ENCODE measurements around the gene OR6J1. TPM values are rescaled to one million over a fixed set of nuclear protein-coding genes. Genes with fewer than 3 reads are reported as not detected.
"Not testable (repeated sequence)": the region's sequence is repeated elsewhere in the genome, so short reads cannot be mapped to it uniquely, and the experiment has no call there.

Gene OR6J1
- not detected for polyA plus RNA-seq (2013, experiment 1 of 2)
- not detected for polyA plus RNA-seq (2013, experiment 2 of 2)

DNA sequence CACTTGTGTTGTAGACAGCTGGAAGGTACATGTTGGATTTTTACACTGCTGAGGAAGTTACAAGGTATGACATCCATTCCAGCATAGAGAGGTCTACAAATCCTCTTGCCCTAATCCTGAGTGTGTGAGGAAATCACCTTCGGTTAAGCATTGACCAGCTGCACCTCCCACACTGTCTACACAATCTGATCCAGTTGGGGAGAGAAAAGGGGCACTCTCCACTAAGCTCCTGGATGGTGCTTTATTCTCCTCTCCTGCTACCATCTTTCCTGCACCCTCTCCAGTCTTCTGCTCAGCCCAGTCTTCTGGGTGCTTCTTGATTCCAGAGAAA is at the start of gene OR6J1:
Gene OR6J1, minus strand, starts transcription at position 48 of the 331 bp plus-strand sequence. CDS start 9,541 bp downstream, outside the sequence.
- H3K9ac ChIP-seq (ENCODE audit: low read depth, low read length): no peak within 1 kb of the TSS
- 50% methylated on average over 1 of the region's 1 CpG for WGBS

DNA sequence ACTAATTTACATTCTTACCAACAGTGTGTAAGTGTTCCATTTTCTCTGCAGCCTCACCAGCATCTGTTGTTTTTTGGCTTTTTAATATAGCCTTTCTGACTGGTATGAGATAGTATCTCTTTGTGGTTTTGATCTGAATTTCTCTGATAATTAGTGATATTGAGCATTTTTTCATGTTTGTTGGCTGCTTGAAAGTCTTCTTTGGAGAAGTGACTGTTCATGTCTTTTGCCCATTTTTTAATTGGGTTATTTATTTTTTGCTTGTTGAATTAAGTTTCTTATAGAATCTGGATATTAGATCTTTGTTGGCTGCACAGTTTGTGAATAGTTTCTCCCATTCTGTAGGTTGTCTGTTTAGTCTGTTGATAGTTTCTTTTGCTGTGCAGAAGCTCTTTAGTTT is 48.0 kb upstream of the OR6J1 start:
- H3K9me3 ChIP-seq (ENCODE audit: insufficient read depth, low read depth, low read length): peaks cover 8% of the 10 kb centered on the region; the same call in 1 of the 2 replicates
- H3K36me3 ChIP-seq (ENCODE audit: insufficient read depth, low read length): no peaks in the 10 kb centered on the region
- no peak overlapping the region for H3K4me3 ChIP-seq (ENCODE audit: low read length)
- H3K27me3 ChIP-seq (ENCODE audit: insufficient read depth, low read length): 0 out of 2 replicates have a peak, but pooled peaks cover 2% of the 10 kb centered on the region
- no peaks in the 10 kb centered on the region for H3K4me1 ChIP-seq (ENCODE audit: insufficient read depth, low read length)
- H3K9ac ChIP-seq (ENCODE audit: low read depth, low read length): no peak overlapping the region
- no peak overlapping the region for H3K27ac ChIP-seq (ENCODE audit: low read depth, low read length)

More for the DNA sequence above, at the start of gene OR6J1:
- Histone ChIP-seq H3K4me1 (ENCODE audit: insufficient read depth, low read length) (no peaks in the 10 kb centered on the region), H3K27me3 (ENCODE audit: insufficient read depth, low read length) (no peaks in the 10 kb centered on the region), H3K27ac (ENCODE audit: low read depth, low read length) (no peak within 1 kb of the TSS), H3K4me3 (ENCODE audit: low read length) (no peak within 1 kb of the TSS), H3K9me3 (ENCODE audit: insufficient read depth, low read depth, low read length) (no peaks in the 10 kb centered on the region), H3K36me3 (ENCODE audit: insufficient read depth, low read length) (no peaks in the 10 kb centered on the region)

DNA sequence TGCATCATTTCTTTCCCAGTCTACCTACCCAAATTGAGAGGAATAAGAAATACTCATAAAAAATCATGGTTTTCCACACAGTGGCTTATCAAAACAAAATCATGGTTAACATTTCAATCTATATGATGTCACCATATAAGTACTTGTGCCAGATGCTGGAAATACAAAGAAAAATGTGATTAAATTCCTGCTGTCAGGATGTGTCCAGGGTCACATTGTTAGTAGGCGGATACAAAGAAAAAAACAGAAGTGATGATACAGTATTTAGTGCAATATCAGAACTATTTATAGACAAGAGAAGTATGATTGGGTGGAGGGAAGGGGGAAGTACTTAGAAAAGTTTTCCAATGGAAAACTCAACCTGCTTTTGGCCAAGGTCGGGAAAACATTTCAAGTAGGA is 47.0 kb upstream of the OR6J1 start:
- WGBS: 87% methylated on average over 2 of the region's 2 CpGs
- Histone ChIP-seq H3K36me3 (ENCODE audit: insufficient read depth, low read length) (no peaks in the 10 kb centered on the region), H3K9ac (ENCODE audit: low read depth, low read length) (no peak overlapping the region), H3K4me1 (ENCODE audit: insufficient read depth, low read length) (peaks cover 3% of the 10 kb centered on the region; the same call in 1 of the 2 replicates), H3K9me3 (ENCODE audit: insufficient read depth, low read depth, low read length) (peaks cover 8% of the 10 kb centered on the region; the same call in 1 of the 2 replicates), H3K27me3 (ENCODE audit: insufficient read depth, low read length) (0 out of 2 replicates have a peak, but pooled peaks cover 2% of the 10 kb centered on the region), H3K4me3 (ENCODE audit: low read length) (no peak overlapping the region), H3K27ac (ENCODE audit: low read depth, low read length) (no peak overlapping the region)

DNA sequence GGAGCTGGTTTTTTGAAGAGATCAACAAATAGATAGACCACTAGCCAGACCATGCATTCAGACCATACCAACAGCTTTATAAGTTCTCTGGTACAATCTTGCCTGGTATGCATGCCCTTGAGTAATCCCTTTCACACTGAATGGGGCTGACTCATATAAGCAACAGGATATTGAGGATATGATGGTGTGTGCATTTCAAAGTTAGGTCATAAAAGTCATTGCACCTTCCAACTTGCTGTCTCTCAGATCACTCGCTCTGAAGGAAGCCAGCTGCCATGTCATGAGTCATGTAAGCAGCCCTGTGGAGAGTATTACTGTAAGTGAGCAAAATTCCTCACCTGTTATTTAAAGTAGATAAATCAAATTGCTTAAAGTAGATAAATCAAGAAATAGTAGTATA is 45.0 kb upstream of the OR6J1 start:
- Histone ChIP-seq H3K4me1 (ENCODE audit: insufficient read depth, low read length) (peaks cover 9% of the 10 kb centered on the region; the same call in 1 of the 2 replicates), H3K36me3 (ENCODE audit: insufficient read depth, low read length) (no peaks in the 10 kb centered on the region), H3K4me3 (ENCODE audit: low read length) (no peak overlapping the region), H3K27ac (ENCODE audit: low read depth, low read length) (no peak overlapping the region), H3K9me3 (ENCODE audit: insufficient read depth, low read depth, low read length) (peaks cover 8% of the 10 kb centered on the region; the same call in 1 of the 2 replicates), H3K9ac (ENCODE audit: low read depth, low read length) (no peak overlapping the region), H3K27me3 (ENCODE audit: insufficient read depth, low read length) (0 out of 2 replicates have a peak, but pooled peaks cover 2% of the 10 kb centered on the region)
- 38% methylated on average over 1 of the region's 1 CpG for WGBS

DNA sequence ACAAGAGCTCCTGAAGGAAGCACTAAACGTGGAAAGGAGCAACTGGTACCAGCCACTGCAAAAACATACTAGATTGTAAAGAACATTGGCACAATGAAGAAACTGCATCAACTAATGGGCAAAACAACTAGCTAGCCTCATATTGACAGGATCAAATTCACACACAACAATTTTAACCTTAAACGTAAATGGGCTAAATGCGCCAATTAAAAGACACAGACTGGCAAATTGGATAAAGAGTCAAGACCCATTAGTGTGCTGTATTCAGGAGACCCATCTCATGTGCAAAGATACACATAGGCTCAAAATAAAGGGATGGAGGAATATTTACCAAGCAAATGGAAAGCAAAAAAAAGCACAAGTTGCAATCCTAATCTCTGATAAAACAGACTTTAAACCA is 43.8 kb upstream of the OR6J1 start:
- H3K27ac ChIP-seq (ENCODE audit: low read depth, low read length); H3K4me3 ChIP-seq (ENCODE audit: low read length); H3K9me3 ChIP-seq (ENCODE audit: insufficient read depth, low read depth, low read length); H3K9ac ChIP-seq (ENCODE audit: low read depth, low read length); H3K36me3 ChIP-seq (ENCODE audit: insufficient read depth, low read length); H3K4me1 ChIP-seq (ENCODE audit: insufficient read depth, low read length); H3K27me3 ChIP-seq (ENCODE audit: insufficient read depth, low read length): not testable (repeated sequence)
- WGBS: 87% methylated on average over 3 of the region's 3 CpGs

DNA sequence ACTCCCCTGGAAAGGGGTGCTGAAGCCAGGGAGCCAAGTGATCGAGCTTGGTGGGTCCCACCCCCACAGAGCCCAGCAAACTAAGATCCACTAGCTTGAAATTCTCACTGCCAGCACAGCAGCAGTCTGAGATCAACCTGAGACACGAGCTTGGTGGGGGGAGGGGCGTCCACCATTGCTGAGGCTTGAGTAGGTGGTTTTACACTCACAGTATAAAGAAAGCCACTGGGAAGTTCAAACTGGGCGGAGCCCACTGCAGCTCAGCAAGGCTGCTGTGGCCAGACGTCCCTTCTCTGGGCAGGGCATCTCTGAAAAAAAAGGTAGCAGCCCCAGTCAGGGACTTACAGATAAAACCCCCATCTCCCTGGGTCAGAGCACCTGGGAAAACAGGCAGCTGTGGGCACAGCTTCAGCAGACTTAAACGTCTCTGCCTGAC is 42.0 kb upstream of the OR6J1 start:
- H3K27me3 ChIP-seq (ENCODE audit: insufficient read depth, low read length); H3K4me1 ChIP-seq (ENCODE audit: insufficient read depth, low read length); H3K27ac ChIP-seq (ENCODE audit: low read depth, low read length); H3K36me3 ChIP-seq (ENCODE audit: insufficient read depth, low read length); H3K9me3 ChIP-seq (ENCODE audit: insufficient read depth, low read depth, low read length); H3K4me3 ChIP-seq (ENCODE audit: low read length): not testable (repeated sequence)
- H3K9ac ChIP-seq (ENCODE audit: low read depth, low read length): peak overlapping the region; percentile 41; the same call in 1 of the 2 replicates
- WGBS: 42% methylated on average over 6 of the region's 6 CpGs

DNA sequence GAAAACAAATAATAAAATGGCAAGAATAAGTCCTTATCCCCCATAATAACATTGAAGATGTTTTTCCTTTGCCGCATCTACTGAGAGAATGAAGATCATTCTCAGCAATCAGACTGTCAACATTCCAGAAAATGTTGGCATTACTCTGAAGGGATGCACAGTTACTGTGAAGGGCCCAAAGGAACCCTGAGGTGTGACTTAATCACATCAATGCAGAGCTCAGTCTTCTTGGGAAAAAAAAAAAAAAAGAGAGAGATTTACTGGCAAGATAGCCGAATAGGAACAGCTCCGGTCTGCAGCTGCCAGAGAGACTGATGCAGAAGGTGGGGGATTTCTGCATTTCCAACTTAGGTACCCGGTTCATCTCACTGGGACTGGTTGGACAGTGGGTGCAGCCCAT is 41.3 kb upstream of the OR6J1 start:
- Histone ChIP-seq H3K27ac (ENCODE audit: low read depth, low read length) (no peak overlapping the region), H3K36me3 (ENCODE audit: insufficient read depth, low read length) (no peaks in the 10 kb centered on the region), H3K4me3 (ENCODE audit: low read length) (no peak overlapping the region), H3K27me3 (ENCODE audit: insufficient read depth, low read length) (no peaks in the 10 kb centered on the region), H3K9me3 (ENCODE audit: insufficient read depth, low read depth, low read length) (no peaks in the 10 kb centered on the region), H3K4me1 (ENCODE audit: insufficient read depth, low read length) (peaks cover 9% of the 10 kb centered on the region; the same call in 1 of the 2 replicates), H3K9ac (ENCODE audit: low read depth, low read length) (peak overlapping the region; percentile 41; the same call in 1 of the 2 replicates)
- 72% methylated on average over 4 of the region's 4 CpGs for WGBS

DNA sequence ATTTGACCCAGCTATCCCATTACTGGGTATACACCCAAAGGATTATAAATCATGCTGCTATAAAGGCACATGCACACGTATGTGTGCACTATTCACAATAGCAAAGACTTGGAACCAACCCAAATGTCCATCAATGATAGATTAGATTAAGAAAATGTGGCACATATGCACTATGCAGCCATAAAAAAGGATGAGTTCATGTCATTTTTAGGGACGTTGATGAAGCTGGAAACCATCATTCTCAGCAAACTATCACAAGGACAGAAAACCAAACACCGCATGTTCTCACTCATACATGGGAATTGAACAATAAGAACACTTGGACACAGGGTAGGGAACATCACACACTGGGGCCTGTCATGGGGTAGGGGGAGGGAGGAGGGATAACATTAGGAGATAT is 39.3 kb upstream of the OR6J1 start:
- H3K27ac ChIP-seq (ENCODE audit: low read depth, low read length); H3K36me3 ChIP-seq (ENCODE audit: insufficient read depth, low read length); H3K9me3 ChIP-seq (ENCODE audit: insufficient read depth, low read depth, low read length); H3K4me1 ChIP-seq (ENCODE audit: insufficient read depth, low read length); H3K9ac ChIP-seq (ENCODE audit: low read depth, low read length); H3K4me3 ChIP-seq (ENCODE audit: low read length); H3K27me3 ChIP-seq (ENCODE audit: insufficient read depth, low read length): not testable (repeated sequence)
- WGBS: 79% methylated on average over 2 of the region's 3 CpGs

DNA sequence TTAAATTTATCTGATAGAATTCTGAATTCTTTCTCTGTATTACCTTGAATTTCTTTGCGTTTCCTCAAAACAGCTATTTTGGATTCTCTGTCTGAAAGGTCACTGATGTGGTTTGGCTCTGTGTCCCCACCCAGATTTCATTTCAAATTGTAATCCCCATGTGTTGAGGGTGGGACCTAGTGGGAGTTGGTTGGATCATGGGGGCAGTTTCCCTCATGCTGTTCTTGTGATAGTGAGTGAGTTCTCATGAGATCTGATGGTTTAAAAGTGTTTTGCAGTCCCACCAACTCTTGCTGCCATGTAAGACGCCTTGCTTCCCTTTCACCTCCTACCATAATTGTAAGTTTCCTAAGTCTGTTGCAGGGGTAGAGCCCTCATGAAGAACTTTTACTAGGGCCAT is 34.1 kb upstream of the OR6J1 start:
- 92% methylated on average over 1 of the region's 2 CpGs for WGBS
- no peak overlapping the region for H3K9ac ChIP-seq (ENCODE audit: low read depth, low read length)
- H3K4me1 ChIP-seq (ENCODE audit: insufficient read depth, low read length): no peaks in the 10 kb centered on the region
- H3K27me3 ChIP-seq (ENCODE audit: insufficient read depth, low read length): no peaks in the 10 kb centered on the region
- H3K4me3 ChIP-seq (ENCODE audit: low read length): no peak overlapping the region
- H3K9me3 ChIP-seq (ENCODE audit: insufficient read depth, low read depth, low read length): no peaks in the 10 kb centered on the region
- no peaks in the 10 kb centered on the region for H3K36me3 ChIP-seq (ENCODE audit: insufficient read depth, low read length)
- H3K27ac ChIP-seq (ENCODE audit: low read depth, low read length): no peak overlapping the region

DNA sequence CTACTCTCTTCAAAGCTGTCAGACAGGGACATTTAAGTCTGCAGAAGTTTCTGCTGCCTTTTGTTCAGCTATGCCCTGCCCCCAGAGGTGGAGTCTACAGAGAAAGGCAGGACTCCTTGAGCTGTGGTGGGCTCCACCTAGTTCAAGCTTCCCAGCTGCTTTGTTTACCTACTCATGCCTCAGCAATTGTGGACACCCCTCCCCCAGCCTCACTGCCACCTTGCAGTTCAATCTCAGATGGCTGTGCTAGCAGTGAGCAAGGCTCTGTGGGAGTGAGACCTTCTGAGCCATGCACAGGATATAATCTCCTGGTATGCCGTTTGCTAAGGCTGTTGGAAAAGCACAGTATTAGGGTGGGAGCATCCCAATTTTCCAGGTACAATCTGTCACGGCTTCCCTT is 33.4 kb upstream of the OR6J1 start:
- not testable (repeated sequence) for H3K4me3 ChIP-seq (ENCODE audit: low read length); H3K9me3 ChIP-seq (ENCODE audit: insufficient read depth, low read depth, low read length); H3K27ac ChIP-seq (ENCODE audit: low read depth, low read length); H3K4me1 ChIP-seq (ENCODE audit: insufficient read depth, low read length); H3K9ac ChIP-seq (ENCODE audit: low read depth, low read length); H3K27me3 ChIP-seq (ENCODE audit: insufficient read depth, low read length); H3K36me3 ChIP-seq (ENCODE audit: insufficient read depth, low read length)
- WGBS: 87% methylated on average over 2 of the region's 2 CpGs

DNA sequence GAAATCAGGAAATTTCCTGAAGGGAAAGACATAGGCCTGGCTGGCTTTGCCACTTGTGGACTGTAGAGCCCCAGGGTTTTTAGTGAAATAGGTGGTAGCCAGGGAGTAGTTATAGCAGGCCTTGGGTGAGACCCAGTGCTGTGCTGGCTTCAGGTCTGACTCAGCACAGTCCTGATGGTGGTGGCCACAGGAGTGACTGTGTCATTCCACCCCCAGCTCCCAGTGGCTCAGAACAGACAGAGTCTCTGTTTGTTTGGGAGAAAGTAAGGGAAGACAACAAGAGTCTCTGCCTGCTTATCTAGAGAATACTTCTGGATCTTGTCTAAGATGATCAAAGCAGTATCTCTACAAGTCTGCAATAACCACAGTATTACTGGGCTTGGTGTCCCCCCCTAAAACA is 27.5 kb upstream of the OR6J1 start:
- H3K9me3 ChIP-seq (ENCODE audit: insufficient read depth, low read depth, low read length): no peaks in the 10 kb centered on the region

DNA sequence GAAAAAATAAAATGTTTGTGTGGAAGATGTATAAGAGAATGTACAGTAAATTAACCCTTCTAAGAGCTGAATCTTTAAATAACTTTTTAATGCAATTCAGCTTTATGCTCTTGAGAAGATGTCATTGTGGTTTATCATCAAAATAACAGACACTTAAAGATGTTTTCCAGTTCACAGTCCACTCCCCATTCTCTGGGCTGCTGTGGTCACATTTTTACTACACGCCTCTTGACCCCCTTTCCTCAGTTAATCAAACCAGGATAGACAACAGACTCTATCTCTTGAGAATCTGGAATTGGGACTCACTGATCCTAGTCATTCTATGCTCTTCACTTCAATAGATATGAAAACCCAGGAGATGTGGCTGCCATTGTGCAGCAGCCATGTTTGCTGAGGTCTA is 24.7 kb upstream of the OR6J1 start:
- 88% methylated on average over 1 of the region's 1 CpG for WGBS
- H3K4me1 ChIP-seq (ENCODE audit: insufficient read depth, low read length): no peaks in the 10 kb centered on the region
- H3K9ac ChIP-seq (ENCODE audit: low read depth, low read length): no peak overlapping the region
- H3K27me3 ChIP-seq (ENCODE audit: insufficient read depth, low read length): no peaks in the 10 kb centered on the region
- no peaks in the 10 kb centered on the region for H3K9me3 ChIP-seq (ENCODE audit: insufficient read depth, low read depth, low read length)
- no peaks in the 10 kb centered on the region for H3K36me3 ChIP-seq (ENCODE audit: insufficient read depth, low read length)
- no peak overlapping the region for H3K4me3 ChIP-seq (ENCODE audit: low read length)
- no peak overlapping the region for H3K27ac ChIP-seq (ENCODE audit: low read depth, low read length)

More for the DNA sequence above, 27.5 kb upstream of the OR6J1 start:
- no peaks in the 10 kb centered on the region for H3K27me3 ChIP-seq (ENCODE audit: insufficient read depth, low read length)
- no peak overlapping the region for H3K4me3 ChIP-seq (ENCODE audit: low read length)
- no peaks in the 10 kb centered on the region for H3K4me1 ChIP-seq (ENCODE audit: insufficient read depth, low read length)
- H3K9ac ChIP-seq (ENCODE audit: low read depth, low read length): no peak overlapping the region
- no peak overlapping the region for H3K27ac ChIP-seq (ENCODE audit: low read depth, low read length)
- H3K36me3 ChIP-seq (ENCODE audit: insufficient read depth, low read length): no peaks in the 10 kb centered on the region

All from HUES64 (cell line).